LNCaP clone FGC (cell line): ENCODE data around the gene CNPY1.

Experiments used
- DNase-seq: peaks from one replicate; pipeline ENCODE4 v3.0.0-alpha.2; 2011; ENCODE audit warnings: low read depth
- H3K4me3 ChIP-seq: 2 replicates; pipeline ENCODE4 v1.5.1; 2011; ENCODE audit warnings: mild to moderate bottlenecking, low read depth, low read length, control low read depth
- CTCF ChIP-seq: IDR thresholded peaks from 2 replicates; pipeline ENCODE4 v1.5.1; 2012; ENCODE audit warnings: mild to moderate bottlenecking; ENCODE audit not compliant: control insufficient read depth, insufficient read depth; ENCODE audit errors: extremely low read depth

CNPY1 gene

GRCh38 chr7:155571581-155572345, 25.4 kb upstream of the CNPY1 start:
- no peak for DNase-seq
- no peak overlapping the region for H3K4me3 ChIP-seq
- TF ChIP-seq CTCF = peak; percentile 25

GRCh38 chr7:155570991-155571390, 24.6 kb upstream of the CNPY1 start:
- DNase-seq = no peak
- no peak for TF ChIP-seq CTCF
- H3K4me3 ChIP-seq = no peak overlapping the region

- no peak overlapping the region for H3K4me3 ChIP-seq
- no peak for TF ChIP-seq CTCF
- DNase-seq = no peak
Observed at GRCh38 chr7:155570171-155570958, 24.0 kb upstream of the CNPY1 start.

GRCh38 chr7:155569681-155570080, 23.3 kb upstream of the CNPY1 start:
- TF ChIP-seq CTCF = no peak
- DNase-seq = no peak
- H3K4me3 ChIP-seq = no peak overlapping the region

- no peak for DNase-seq
- no peak for TF ChIP-seq CTCF
- no peak overlapping the region for H3K4me3 ChIP-seq
Observed at GRCh38 chr7:155568842-155569494, 22.6 kb upstream of the CNPY1 start.

- no peak for TF ChIP-seq CTCF
- H3K4me3 ChIP-seq = no peak overlapping the region
- DNase-seq = no peak
Observed at GRCh38 chr7:155568333-155568660, 21.9 kb upstream of the CNPY1 start.
